HEK293T (cell line): ENCODE measurements around the gene AGAP1.

Experiments
- ARNT ChIP-seq: fragments of 450-650 bp; IDR thresholded peaks from 2 replicates; pipeline ENCODE4 v1.6.1; 2017; ENCODE audit warnings: mild to moderate bottlenecking
- BHLHE40 ChIP-seq: fragments of 450-650 bp; IDR thresholded peaks from 2 replicates; pipeline ENCODE4 v1.6.1; 2016; ENCODE audit warnings: mild to moderate bottlenecking, moderate library complexity, borderline replicate concordance
- CTBP1 ChIP-seq: fragments of 450-650 bp; IDR thresholded peaks from 2 replicates; pipeline ENCODE4 v1.6.1; 2016; ENCODE audit warnings: borderline replicate concordance
- ELF4 ChIP-seq: fragments of 450-650 bp; IDR thresholded peaks from 2 replicates; pipeline ENCODE4 v1.6.1; 2017; ENCODE audit warnings: antibody characterized with exemption
- FOXA1 ChIP-seq: fragments of 450-650 bp; IDR thresholded peaks from 2 replicates; pipeline ENCODE4 v1.6.1; 2016; ENCODE audit warnings: mild to moderate bottlenecking
- FOXK2 ChIP-seq: fragments of 450-650 bp; IDR thresholded peaks from 2 replicates; pipeline ENCODE4 v1.6.1; 2016; ENCODE audit warnings: mild to moderate bottlenecking
- FOXM1 ChIP-seq: fragments of 450-650 bp; IDR thresholded peaks from 2 replicates; pipeline ENCODE4 v1.6.1; 2017; ENCODE audit warnings: mild to moderate bottlenecking, borderline replicate concordance
- HDGF ChIP-seq: fragments of 450-650 bp; IDR thresholded peaks from 2 replicates; pipeline ENCODE4 v1.6.1; 2017; ENCODE audit warnings: antibody characterized with exemption, borderline replicate concordance
- NFRKB ChIP-seq: fragments of 450-650 bp; IDR thresholded peaks from 2 replicates; pipeline ENCODE4 v1.6.1; 2016; ENCODE audit warnings: mild to moderate bottlenecking, moderate library complexity
- PKNOX1 ChIP-seq: fragments of 450-650 bp; IDR thresholded peaks from 2 replicates; pipeline ENCODE4 v1.6.1; 2016
- SP1 ChIP-seq: fragments of 450-650 bp; IDR thresholded peaks from 2 replicates; pipeline ENCODE4 v1.6.1; 2017
- TARDBP ChIP-seq: fragments of 450-650 bp; IDR thresholded peaks from 2 replicates; pipeline ENCODE4 v1.6.1; 2016
- ZNF384 ChIP-seq: fragments of 450-650 bp; IDR thresholded peaks from 2 replicates; pipeline ENCODE4 v1.6.1; 2016

GRCh38 chr2:236010920-236011685 is 517.3 kb downstream of the AGAP1 start:
- TF ChIP-seq FOXK2 = no peak
- no peak for TF ChIP-seq ELF4
- TF ChIP-seq TARDBP = no peak
- no peak for TF ChIP-seq SP1
- TF ChIP-seq ZNF384 = no peak
- no peak for TF ChIP-seq ARNT
- TF ChIP-seq FOXM1 = no peak
- TF ChIP-seq HDGF = no peak
- no peak for TF ChIP-seq FOXA1
- no peak for TF ChIP-seq CTBP1
- no peak for TF ChIP-seq NFRKB
- TF ChIP-seq PKNOX1 = no peak
- no peak for TF ChIP-seq BHLHE40
